Caco-2 (cell line): ENCODE measurements around the gene NR1D1. TPM values are rescaled to one million over a fixed set of nuclear protein-coding genes. Genes with fewer than 3 reads are reported as not detected.
A peak's percentile ranks its signal among the peaks of the same experiment; 100 is the strongest.

Source experiments
- BruUV-seq: library from RNA; stranded (reverse); fragments of 400-500 nt; replicated peaks from 2 replicates; lab custom pipeline; 2021; lab: Mats Ljungman, UMichigan
- CTCF ChIA-PET: fragments of 300-600 bp; sonication (Branson Sonifier 250); formaldehyde crosslinking; loops from one replicate; lab custom pipeline; 2022; ENCODE audit warnings: antibody characterized with exemption; lab: Charles Lee
- POLR2A ChIA-PET: fragments of 300-600 bp; sonication (Branson Sonifier 250); formaldehyde crosslinking; loops from one replicate; lab custom pipeline; 2022; ENCODE audit warnings: antibody characterized with exemption; lab: Charles Lee
- DNase-seq, 2 experiments: peaks; one replicate each; pipeline versions ENCODE4 v3.0.0 to v3.0.0-alpha.2; 2020 to 2022
- H3K27me3 ChIP-seq: replicated peaks from 2 replicates; pipeline ENCODE4 v1.6.0; 2011; ENCODE audit warnings: low read length; ENCODE audit not compliant: control insufficient read depth, insufficient read depth
- H3K36me3 ChIP-seq: 2 replicates; pipeline ENCODE4 v1.5.1; 2011; ENCODE audit warnings: low read length; ENCODE audit not compliant: control insufficient read depth, insufficient read depth
- H3K4me1 ChIP-seq: fragments of 250-450 bp; sonication (Bioruptor Pico); 2 replicates; pipeline ENCODE4 v1.5.1; 2020; ENCODE audit warnings: mild to moderate bottlenecking
- H3K4me3 ChIP-seq: 2 replicates; pipeline ENCODE4 v1.5.1; 2011; ENCODE audit warnings: low read depth, mild to moderate bottlenecking, control low read depth, low read length
- H3K9me3 ChIP-seq: fragments of 250-450 bp; sonication (Bioruptor Pico); 2 replicates; pipeline ENCODE4 v1.5.1; 2020; ENCODE audit warnings: mild to moderate bottlenecking, moderate library complexity
- H3K27ac Mint-ChIP-seq: one replicate; pipeline ENCODE4 v1.8.0; 2022; ENCODE audit warnings: mixed read lengths; ENCODE audit not compliant: unreplicated experiment
- H3K27me3 Mint-ChIP-seq: one replicate; pipeline ENCODE4 v1.8.0; 2022; ENCODE audit warnings: mixed read lengths; ENCODE audit not compliant: insufficient read depth, unreplicated experiment
- H3K36me3 Mint-ChIP-seq: one replicate; pipeline ENCODE4 v1.8.0; 2022; ENCODE audit warnings: mild to moderate bottlenecking, mixed read lengths; ENCODE audit not compliant: insufficient read depth, unreplicated experiment
- H3K4me1 Mint-ChIP-seq: one replicate; pipeline ENCODE4 v1.8.0; 2022; ENCODE audit warnings: low read depth, mixed read lengths; ENCODE audit not compliant: unreplicated experiment
- H3K4me3 Mint-ChIP-seq: one replicate; pipeline ENCODE4 v1.8.0; 2022; ENCODE audit warnings: mild to moderate bottlenecking, moderate library complexity, mixed read lengths; ENCODE audit not compliant: unreplicated experiment
- H3K9me3 Mint-ChIP-seq: one replicate; pipeline ENCODE4 v1.8.0; 2022; ENCODE audit warnings: mixed read lengths; ENCODE audit not compliant: unreplicated experiment
- intact Hi-C: fragments of 100-400 bp; cut with micrococcal nuclease; formaldehyde crosslinking; loops from one replicate; pipeline ENCODE4 v1.10.0; 2022; ENCODE audit not compliant: unreplicated experiment
- total RNA-seq: library from RNA; stranded (reverse); gene quantifications from 2 replicates; pipeline ENCODE4 v1.2.3, GENCODE V29; 2022
- TF ChIP-seq, protein P1 (sequence below), 2 experiments: fragments of 200-600 bp in 1 of 2; IDR thresholded peaks; 1 replicate in 1 of 2; 2 replicates in 1 of 2; pipeline versions ENCODE4 v1.5.1 to v1.8.0; 2011 to 2022; ENCODE audit warnings: antibody characterized with exemption in 1 of 2, control low read depth in 1 of 2, inconsistent platforms in 1 of 2, low read depth in 1 of 2, low read length in 1 of 2, mild to moderate bottlenecking in 1 of 2, moderate library complexity in 1 of 2; ENCODE audit not compliant: insufficient read depth in 1 of 2, severe bottlenecking in 1 of 2, unreplicated experiment in 1 of 2

NR1D1 gene
- total RNA-seq, 1 experiment from 2014 or later = 8.9 TPM

DNA sequence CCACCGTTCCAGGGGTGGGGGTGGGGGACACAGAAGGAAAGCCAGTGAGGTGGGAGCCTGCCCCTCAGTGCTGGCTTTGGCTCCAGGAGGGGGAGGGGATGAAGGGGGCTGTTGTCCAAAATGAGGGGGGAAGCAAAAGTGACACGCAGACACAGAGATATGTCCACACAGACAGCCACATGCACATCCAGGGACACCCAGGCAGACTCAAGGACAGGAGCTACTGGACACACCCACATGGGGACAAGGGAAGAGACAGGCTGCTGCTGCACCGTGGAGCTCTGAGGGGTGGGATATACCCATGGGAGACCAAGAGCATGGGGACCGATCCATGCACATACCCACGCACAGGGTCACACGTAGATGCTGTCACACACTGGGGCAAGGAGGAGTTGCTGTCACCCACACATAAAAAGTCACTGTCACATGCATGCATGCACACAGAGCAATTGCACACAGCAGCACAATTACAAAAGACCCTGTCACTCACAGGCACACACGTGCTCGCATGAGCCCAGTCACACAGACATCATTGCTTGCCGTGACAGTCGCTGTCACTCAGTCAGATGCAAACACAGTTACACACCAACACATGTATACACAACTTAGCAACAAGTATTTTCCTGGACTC, 36.4 kb downstream of the NR1D1 start:
- H3K9me3 Mint-ChIP-seq = no peaks in the 10 kb centered on the region
- H3K27me3 Mint-ChIP-seq = no peaks in the 10 kb centered on the region
- H3K4me1 ChIP-seq = peaks cover 37% of the 10 kb centered on the region
- no peaks in the 10 kb centered on the region for H3K36me3 ChIP-seq
- H3K4me3 ChIP-seq = peak overlapping the region; percentile 99
- H3K36me3 Mint-ChIP-seq = peaks cover 8% of the 10 kb centered on the region
- ChIA-PET POLR2A (interaction anchor here (1.1 to 1.3 kb wide), 2 partner anchors 9 to 37 kb away, joined by 5 read pairs; partner anchors contain the start of genes MED24 and NR1D1), CTCF (interaction anchor here (0.6 to 5.6 kb wide), 10 partner anchors 9 to 92 kb away, joined by 3 to 66 read pairs (median 6); partner anchors contain the start of gene MED24)
- TSS peak; percentile 46 for BruUV-seq
- no peak for DNase-seq
- TF ChIP-seq, protein P1, sequence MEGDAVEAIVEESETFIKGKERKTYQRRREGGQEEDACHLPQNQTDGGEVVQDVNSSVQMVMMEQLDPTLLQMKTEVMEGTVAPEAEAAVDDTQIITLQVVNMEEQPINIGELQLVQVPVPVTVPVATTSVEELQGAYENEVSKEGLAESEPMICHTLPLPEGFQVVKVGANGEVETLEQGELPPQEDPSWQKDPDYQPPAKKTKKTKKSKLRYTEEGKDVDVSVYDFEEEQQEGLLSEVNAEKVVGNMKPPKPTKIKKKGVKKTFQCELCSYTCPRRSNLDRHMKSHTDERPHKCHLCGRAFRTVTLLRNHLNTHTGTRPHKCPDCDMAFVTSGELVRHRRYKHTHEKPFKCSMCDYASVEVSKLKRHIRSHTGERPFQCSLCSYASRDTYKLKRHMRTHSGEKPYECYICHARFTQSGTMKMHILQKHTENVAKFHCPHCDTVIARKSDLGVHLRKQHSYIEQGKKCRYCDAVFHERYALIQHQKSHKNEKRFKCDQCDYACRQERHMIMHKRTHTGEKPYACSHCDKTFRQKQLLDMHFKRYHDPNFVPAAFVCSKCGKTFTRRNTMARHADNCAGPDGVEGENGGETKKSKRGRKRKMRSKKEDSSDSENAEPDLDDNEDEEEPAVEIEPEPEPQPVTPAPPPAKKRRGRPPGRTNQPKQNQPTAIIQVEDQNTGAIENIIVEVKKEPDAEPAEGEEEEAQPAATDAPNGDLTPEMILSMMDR (IDR thresholded peaks at IDR 0.05; ENCODE audit: insufficient read depth in 1 of 2, low read depth in 1 of 2, low read length in 1 of 2, severe bottlenecking in 1 of 2, unreplicated experiment in 1 of 2) = no peak
- peak overlapping the region; percentile 23 for H3K27ac Mint-ChIP-seq
- peak overlapping the region; percentile 78 for H3K4me3 Mint-ChIP-seq
- intact Hi-C loops = loop anchor here (1.0 kb wide), 3 partner anchors 11 to 47 kb away; no protein-coding TSS in a partner anchor
- no peaks in the 10 kb centered on the region for H3K9me3 ChIP-seq
- H3K27me3 ChIP-seq = no peaks in the 10 kb centered on the region
- peaks cover 37% of the 10 kb centered on the region for H3K4me1 Mint-ChIP-seq

DNA sequence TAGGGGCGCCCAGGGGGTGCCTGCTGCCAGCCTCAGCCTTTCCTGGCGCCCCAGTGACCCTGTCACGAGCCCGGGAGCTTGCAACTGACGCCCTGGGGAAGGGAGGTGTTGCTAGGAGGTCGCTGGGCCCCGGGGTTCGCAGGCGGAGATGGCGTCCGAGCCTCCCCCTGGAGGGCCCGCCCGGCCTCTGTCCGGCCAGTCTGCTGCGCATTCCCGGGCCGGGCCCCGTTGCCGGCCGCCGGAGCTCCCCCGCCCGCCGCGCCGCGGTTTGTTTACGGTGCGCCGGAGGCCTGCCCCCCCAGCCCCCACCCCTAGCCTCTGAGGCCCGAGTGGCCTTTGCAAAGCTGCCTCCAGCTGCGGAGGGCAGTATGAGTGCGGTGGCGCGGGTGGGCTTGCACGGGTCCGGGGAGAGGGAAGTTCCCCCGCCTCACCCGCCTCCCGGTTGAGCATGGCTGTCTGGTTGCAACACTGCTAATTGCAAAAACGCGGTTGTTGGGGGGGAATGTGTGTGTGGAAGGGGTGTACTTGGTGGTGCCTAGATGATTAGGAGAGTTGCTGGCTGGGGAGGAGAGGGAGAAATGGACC, 37.1 kb downstream of the NR1D1 start:
- Histone ChIP-seq H3K36me3 (no peaks in the 10 kb centered on the region), H3K27me3 (no peaks in the 10 kb centered on the region), H3K4me1 (peaks cover 32% of the 10 kb centered on the region), H3K4me3 (peak overlapping the region; percentile 99), H3K9me3 (no peaks in the 10 kb centered on the region)
- Mint-ChIP-seq H3K4me1 (peaks cover 35% of the 10 kb centered on the region), H3K9me3 (no peaks in the 10 kb centered on the region), H3K27me3 (no peaks in the 10 kb centered on the region), H3K27ac (peak overlapping the region; percentile 23), H3K4me3 (peak overlapping the region; percentile 78), H3K36me3 (peaks cover 8% of the 10 kb centered on the region)
- no TSS peak for BruUV-seq
- peak in 1 of 2 experiments; percentile 76 for DNase-seq
- TF ChIP-seq, protein P1 (IDR thresholded peaks at IDR 0.05; ENCODE audit: insufficient read depth in 1 of 2, low read depth in 1 of 2, low read length in 1 of 2, severe bottlenecking in 1 of 2, unreplicated experiment in 1 of 2) = no peak
- intact Hi-C loops = loop anchor here (1.0 kb wide), 3 partner anchors 12 to 48 kb away; no protein-coding TSS in a partner anchor
- POLR2A ChIA-PET = interaction anchor here (0.5 to 1.3 kb wide), 3 partner anchors 9 to 129 kb away, joined by 3 to 5 read pairs (median 5); partner anchors contain the start of genes MED24 and NR1D1
- CTCF ChIA-PET = interaction anchor here (0.6 to 5.6 kb wide), 12 partner anchors 8 to 355 kb away, joined by 3 to 66 read pairs (median 6); partner anchors contain the start of genes MED24 and TOP2A
